Activated naive CD4-positive, alpha-beta T cell treated with anti-CD3 and anti-CD28 coated beads, Interleukin-2, amount 10 ng/mL, durations not matched to agents 7 days and 5 days (primary cell): ENCODE data around the gene INVS.
"Not testable (repeated sequence)": the region's sequence is repeated elsewhere in the genome, so short reads cannot be mapped to it uniquely, and the experiment has no call there.

ENCODE experiments used
- CTCF ChIA-PET: fragments of 350-600 bp; sonication (Branson Sonifier 250); formaldehyde crosslinking; loops from one replicate; lab custom pipeline; 2021; ENCODE audit warnings: antibody characterized with exemption; lab: Charles Lee
- DNase-seq: peaks from one replicate; pipeline ENCODE4 v3.0.0-alpha.2; 2020
- H3K27ac Mint-ChIP-seq: one replicate; pipeline ENCODE4 v1.8.0; 2021; ENCODE audit warnings: mild to moderate bottlenecking, moderate library complexity, mixed read lengths
- H3K27me3 Mint-ChIP-seq: one replicate; pipeline ENCODE4 v1.8.0; 2021; ENCODE audit warnings: mild to moderate bottlenecking, mixed read lengths
- H3K36me3 Mint-ChIP-seq: one replicate; pipeline ENCODE4 v1.8.0; 2021; ENCODE audit warnings: mixed read lengths
- H3K4me1 Mint-ChIP-seq: one replicate; pipeline ENCODE4 v1.8.0; 2021; ENCODE audit warnings: mixed read lengths
- H3K4me3 Mint-ChIP-seq: one replicate; pipeline ENCODE4 v1.8.0; 2021; ENCODE audit warnings: mild to moderate bottlenecking, moderate library complexity, mixed read lengths
- H3K9me3 Mint-ChIP-seq: one replicate; pipeline ENCODE4 v1.8.0; 2021; ENCODE audit warnings: mixed read lengths

The INVS gene

DNA sequence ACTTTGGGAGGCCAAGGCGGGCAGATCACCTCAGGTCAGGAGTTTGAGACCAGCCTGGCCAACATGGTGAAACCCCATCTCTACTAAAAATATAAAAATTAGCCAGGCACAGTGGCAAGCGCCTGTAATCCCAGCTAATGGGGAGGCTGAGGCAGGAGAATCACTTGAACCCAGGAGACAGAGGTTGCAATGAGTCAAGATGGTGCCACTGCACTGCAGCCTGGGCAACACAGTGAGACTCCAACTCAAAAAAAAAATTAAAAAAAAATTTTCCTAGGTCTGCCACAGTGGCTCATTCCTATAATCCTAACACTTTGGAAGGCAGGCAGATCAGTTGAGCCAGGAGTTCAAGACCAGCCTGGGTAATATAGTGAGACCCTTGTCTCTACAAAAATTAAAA is 4.6 kb upstream of the INVS start:
- peaks cover 34% of the 10 kb centered on the region for H3K4me1 Mint-ChIP-seq
- H3K27ac Mint-ChIP-seq, H3K9me3 Mint-ChIP-seq, H3K4me3 Mint-ChIP-seq, H3K27me3 Mint-ChIP-seq, DNase-seq, H3K36me3 Mint-ChIP-seq: not testable (repeated sequence)
- CTCF ChIA-PET: interaction anchor here (1.0 kb wide), 1 partner anchor 121 kb away, joined by 3 read pairs; no protein-coding TSS in a partner anchor

DNA sequence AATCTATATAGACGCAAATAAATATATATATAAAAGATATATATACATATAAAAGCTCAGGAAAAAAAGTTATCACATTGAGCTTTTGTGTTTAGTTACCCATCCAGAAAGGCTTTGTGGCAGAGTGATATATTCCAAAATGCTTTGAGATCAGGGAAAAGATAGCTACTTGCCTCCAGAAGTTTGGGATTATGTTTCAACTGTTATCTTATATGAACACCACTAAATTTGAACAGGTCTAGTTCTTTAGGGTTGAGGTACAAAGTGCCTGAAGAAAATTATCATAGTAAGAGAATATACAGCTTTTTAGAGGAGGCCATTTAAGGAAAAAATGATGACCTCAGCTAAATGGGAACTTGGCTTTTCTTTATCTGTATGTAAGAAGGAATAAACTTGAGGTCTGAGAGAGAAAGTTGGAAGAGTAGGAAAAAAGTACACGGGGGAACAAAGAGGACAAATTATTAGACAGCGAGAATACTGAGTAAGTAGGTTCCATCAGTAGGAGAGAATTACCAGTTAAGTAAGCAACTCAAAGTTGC is 2.6 kb upstream of the INVS start:
- Mint-ChIP-seq H3K27ac (no peak overlapping the region), H3K27me3 (no peaks in the 10 kb centered on the region), H3K4me3 (peak overlapping the region; percentile 7), H3K9me3 (no peaks in the 10 kb centered on the region), H3K36me3 (peaks cover 5% of the 10 kb centered on the region), H3K4me1 (peaks cover 43% of the 10 kb centered on the region)
- no peak for DNase-seq
- CTCF ChIA-PET: interaction anchor here (0.6 kb wide), 1 partner anchor 13 kb away, joined by 3 read pairs; no protein-coding TSS in a partner anchor

DNA sequence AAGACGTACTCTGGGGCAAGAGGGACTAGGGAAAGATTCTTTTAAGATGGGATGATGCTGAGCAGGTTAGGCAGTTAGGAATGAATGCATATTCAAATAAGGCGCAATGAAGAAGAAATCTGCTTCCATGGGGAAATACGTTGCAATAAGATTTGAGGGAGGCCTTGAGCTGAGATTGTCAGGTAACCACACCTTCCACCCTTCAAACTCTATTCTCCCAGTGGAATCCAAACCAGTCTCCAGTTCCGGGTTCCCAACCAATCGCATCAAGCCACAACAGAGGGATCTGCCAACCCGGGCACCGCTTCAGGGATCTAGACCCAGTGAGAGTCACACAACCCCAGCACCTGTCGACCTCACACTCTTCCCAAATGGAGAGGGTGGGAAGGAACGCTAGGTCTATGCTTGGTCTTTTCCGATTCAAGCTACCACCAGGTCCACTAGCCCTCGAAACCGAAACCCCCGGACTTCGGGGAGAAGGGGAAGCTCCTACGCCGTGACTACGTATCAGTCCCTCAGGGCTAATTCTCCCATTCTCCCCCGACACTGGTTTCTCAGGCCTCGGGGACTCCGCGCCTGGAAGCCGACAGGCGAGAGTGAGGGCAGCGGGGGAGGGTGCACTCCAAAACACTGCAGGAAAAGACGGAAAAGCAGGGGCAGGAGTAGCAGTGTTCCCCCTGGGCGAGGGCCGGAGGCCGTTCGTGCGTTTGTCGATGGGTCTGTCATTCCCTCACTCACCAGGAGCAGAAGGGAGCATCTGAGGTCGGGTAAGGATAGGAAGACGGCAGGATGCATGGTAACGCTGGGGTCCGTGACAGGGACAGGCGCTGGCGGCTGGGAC is 777 bp upstream of the INVS start:
- H3K9me3 Mint-ChIP-seq: no peaks in the 10 kb centered on the region
- peak overlapping the region; percentile 93 for H3K4me3 Mint-ChIP-seq
- H3K27ac Mint-ChIP-seq: peak overlapping the region; percentile 94
- peak; percentile 56 for DNase-seq
- CTCF ChIA-PET: no interaction called here
- peaks cover 41% of the 10 kb centered on the region for H3K4me1 Mint-ChIP-seq
- peaks cover 6% of the 10 kb centered on the region for H3K36me3 Mint-ChIP-seq
- H3K27me3 Mint-ChIP-seq: no peaks in the 10 kb centered on the region

DNA sequence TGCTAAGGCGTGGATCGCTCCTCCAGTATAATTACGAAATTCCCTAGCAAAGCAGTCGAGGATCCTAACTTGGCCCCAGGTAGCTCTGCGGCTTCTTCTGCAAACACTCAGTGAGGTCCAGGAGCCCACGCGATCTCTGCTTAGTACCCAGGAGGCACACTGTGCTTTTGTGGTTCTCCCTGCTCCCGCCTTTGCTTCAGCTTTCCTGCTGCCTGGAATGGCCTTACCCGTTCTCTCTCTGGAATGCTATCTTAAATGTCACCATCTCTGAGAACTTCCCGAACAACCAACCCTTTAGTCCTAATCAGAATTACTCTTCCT is 639 bp downstream of the INVS start:
- Mint-ChIP-seq H3K27ac (peak overlapping the region; percentile 94), H3K27me3 (no peaks in the 10 kb centered on the region), H3K9me3 (no peaks in the 10 kb centered on the region), H3K36me3 (peaks cover 9% of the 10 kb centered on the region), H3K4me1 (peaks cover 35% of the 10 kb centered on the region), H3K4me3 (peak overlapping the region; percentile 93)
- CTCF ChIA-PET: no interaction called here
- peak; percentile 29 for DNase-seq

DNA sequence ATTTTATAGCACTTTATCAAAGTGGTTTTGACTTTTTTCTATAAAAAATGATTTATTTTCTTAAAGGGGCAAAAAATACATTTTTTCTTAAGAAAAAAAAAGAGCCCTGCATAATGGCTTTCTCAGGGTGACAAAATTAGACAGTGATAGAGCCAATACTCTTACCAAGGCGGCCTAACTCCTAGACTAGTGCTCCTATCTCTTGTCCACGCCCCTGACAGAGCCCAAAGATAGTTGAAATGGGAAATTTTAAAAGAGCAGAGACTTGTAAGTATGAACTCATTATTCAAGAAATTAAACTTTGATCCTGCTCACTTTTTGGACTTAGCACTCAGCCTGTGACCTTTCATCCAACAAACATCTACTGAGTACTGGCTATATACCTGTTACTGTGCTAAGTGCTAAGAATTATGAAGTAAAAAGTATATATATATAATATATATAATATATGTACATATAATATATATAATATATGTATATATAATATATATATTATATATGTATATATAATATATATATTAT is 1.2 kb downstream of the INVS start:
- CTCF ChIA-PET: no interaction called here
- peaks cover 9% of the 10 kb centered on the region for H3K36me3 Mint-ChIP-seq
- H3K9me3 Mint-ChIP-seq: no peaks in the 10 kb centered on the region
- peaks cover 33% of the 10 kb centered on the region for H3K4me1 Mint-ChIP-seq
- no peaks in the 10 kb centered on the region for H3K27me3 Mint-ChIP-seq
- H3K27ac Mint-ChIP-seq: no peak overlapping the region
- H3K4me3 Mint-ChIP-seq: peak overlapping the region; percentile 93
- no peak for DNase-seq

DNA sequence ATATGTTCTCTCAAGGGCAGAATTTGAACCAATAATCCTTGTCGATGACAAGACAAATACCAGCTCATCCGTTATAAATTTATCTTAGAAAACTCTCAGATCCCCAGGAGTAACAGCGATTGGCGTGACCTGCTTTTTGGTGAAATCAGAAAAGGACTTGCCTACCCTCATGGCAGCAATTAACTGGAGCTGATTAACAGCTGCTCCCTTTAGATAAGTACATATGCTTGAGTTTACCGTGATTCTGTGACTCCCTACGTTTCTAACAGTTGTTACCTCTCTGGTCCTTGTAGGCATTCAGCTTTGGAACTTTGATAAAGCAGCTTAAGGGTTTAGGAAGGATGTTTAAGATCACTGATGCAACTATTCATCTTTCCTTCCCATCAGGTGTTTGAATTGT is 2.6 kb downstream of the INVS start:
- Mint-ChIP-seq H3K27me3 (no peaks in the 10 kb centered on the region), H3K9me3 (no peaks in the 10 kb centered on the region), H3K4me1 (peaks cover 21% of the 10 kb centered on the region), H3K4me3 (no peak overlapping the region), H3K27ac (no peak overlapping the region), H3K36me3 (peaks cover 9% of the 10 kb centered on the region)
- CTCF ChIA-PET: interaction anchor here (0.7 kb wide), 1 partner anchor 114 kb away, joined by 3 read pairs; no protein-coding TSS in a partner anchor
- DNase-seq: no peak

DNA sequence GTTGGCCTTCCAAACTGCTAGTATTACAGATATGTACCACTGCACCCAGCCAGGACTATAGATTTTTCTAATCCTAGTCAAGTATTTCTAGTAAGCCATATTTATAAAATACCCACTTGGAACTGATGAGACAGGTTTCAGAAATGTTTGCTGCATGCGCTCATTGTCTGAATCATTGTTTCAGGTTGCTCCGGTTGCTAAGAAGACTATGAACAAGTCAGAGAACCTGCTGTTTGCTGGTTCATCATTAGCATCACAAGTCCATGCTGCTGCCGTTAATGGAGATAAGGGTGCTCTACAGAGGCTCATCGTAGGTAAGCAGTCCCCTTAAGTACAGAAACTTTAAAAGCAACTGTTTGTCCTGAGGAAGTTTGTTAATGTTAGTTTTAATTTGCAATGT is 5.3 kb downstream of the INVS start:
- DNase-seq: no peak
- Mint-ChIP-seq H3K4me3 (no peak overlapping the region), H3K4me1 (peaks cover 9% of the 10 kb centered on the region), H3K27ac (no peak overlapping the region), H3K27me3 (no peaks in the 10 kb centered on the region), H3K9me3 (no peaks in the 10 kb centered on the region), H3K36me3 (peaks cover 6% of the 10 kb centered on the region)
- CTCF ChIA-PET: no interaction called here

DNA sequence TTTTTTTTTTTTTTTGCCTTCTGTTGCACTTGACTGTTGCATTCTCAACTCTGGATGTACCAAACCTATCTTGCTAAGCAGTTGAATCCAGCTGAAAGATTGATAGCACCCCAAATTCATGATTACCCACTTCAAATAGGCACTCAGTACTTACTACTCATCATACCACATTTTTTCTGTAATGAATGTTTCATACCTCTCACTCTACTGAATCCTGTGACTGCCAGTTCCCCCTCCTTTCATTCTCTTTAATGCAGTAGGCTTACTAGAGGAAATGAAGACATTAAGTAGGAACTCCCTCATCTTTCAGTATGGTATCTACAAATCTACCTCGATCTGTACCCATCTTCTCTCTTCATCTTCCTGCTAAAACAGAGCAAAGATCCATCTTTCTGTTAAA is 6.8 kb downstream of the INVS start:
- H3K27ac Mint-ChIP-seq: no peak overlapping the region
- H3K9me3 Mint-ChIP-seq: no peaks in the 10 kb centered on the region
- H3K4me1 Mint-ChIP-seq: no peaks in the 10 kb centered on the region
- no peaks in the 10 kb centered on the region for H3K27me3 Mint-ChIP-seq
- no peak for DNase-seq
- no peak overlapping the region for H3K4me3 Mint-ChIP-seq
- CTCF ChIA-PET: no interaction called here
- peaks cover 10% of the 10 kb centered on the region for H3K36me3 Mint-ChIP-seq

DNA sequence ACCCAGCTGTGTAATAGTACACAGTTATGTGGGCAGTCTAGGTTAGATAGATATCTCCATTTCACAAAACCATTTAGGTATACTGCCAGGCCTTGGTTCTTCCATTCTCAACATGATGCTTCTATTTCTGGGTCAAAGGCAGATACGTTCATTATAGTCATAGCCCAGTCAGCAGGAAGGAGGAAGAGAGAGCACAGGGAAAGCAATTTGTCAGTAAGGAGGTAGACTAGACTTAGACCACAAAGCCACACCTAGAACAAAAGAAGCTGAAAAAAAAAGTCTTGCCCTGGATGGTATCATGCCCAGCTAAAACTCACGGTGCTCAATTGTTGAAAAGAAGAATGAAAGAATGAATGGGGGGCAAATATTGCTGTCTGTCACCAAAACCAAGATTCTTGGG is 7.6 kb downstream of the INVS start:
- CTCF ChIA-PET: no interaction called here
- Mint-ChIP-seq H3K9me3 (no peaks in the 10 kb centered on the region), H3K36me3 (peaks cover 17% of the 10 kb centered on the region), H3K4me3 (no peak overlapping the region), H3K4me1 (no peaks in the 10 kb centered on the region), H3K27me3 (no peaks in the 10 kb centered on the region), H3K27ac (no peak overlapping the region)
- no peak for DNase-seq

DNA sequence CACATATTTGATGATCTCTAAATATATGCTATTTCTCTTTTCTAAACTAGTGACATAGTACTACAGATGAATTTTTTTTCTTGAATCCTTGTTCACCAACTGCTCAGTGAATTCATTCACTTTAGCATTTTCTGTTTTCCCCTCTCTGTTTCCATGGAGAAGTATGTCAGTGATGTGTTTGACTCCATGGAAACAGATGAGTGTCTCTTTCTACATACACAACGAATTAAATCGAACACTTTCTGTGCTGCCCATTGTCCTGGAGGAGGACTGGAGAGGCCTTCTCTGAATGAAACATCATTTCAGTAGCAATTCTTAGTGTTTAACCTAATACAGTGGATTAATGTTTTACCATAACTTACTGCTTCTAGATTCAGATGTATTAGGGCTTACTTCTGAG is 9.5 kb downstream of the INVS start:
- no peaks in the 10 kb centered on the region for H3K4me1 Mint-ChIP-seq
- H3K9me3 Mint-ChIP-seq: no peaks in the 10 kb centered on the region
- no peak for DNase-seq
- H3K4me3 Mint-ChIP-seq: no peak overlapping the region
- H3K27ac Mint-ChIP-seq: no peak overlapping the region
- peaks cover 15% of the 10 kb centered on the region for H3K36me3 Mint-ChIP-seq
- CTCF ChIA-PET: no interaction called here
- H3K27me3 Mint-ChIP-seq: no peaks in the 10 kb centered on the region

DNA sequence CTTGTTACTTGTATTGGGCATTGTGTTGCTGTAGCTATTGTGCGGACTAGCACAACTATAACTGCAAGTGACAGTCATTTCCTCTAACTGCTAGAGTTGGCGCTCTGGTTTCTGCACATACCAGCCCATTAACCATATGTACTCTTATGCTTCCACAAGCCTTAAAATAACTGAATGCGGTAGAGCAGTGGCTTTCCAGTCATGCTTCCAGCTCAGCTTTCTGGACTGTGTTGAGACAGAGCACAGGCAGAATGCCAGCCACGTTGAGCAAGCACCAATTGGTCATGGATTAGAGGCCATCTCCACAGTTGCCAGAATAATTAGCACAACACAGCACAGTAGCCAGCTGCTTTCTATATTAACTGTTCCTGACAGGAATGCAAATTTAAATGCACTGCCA is 12.2 kb downstream of the INVS start:
- no peaks in the 10 kb centered on the region for H3K4me1 Mint-ChIP-seq

DNA sequence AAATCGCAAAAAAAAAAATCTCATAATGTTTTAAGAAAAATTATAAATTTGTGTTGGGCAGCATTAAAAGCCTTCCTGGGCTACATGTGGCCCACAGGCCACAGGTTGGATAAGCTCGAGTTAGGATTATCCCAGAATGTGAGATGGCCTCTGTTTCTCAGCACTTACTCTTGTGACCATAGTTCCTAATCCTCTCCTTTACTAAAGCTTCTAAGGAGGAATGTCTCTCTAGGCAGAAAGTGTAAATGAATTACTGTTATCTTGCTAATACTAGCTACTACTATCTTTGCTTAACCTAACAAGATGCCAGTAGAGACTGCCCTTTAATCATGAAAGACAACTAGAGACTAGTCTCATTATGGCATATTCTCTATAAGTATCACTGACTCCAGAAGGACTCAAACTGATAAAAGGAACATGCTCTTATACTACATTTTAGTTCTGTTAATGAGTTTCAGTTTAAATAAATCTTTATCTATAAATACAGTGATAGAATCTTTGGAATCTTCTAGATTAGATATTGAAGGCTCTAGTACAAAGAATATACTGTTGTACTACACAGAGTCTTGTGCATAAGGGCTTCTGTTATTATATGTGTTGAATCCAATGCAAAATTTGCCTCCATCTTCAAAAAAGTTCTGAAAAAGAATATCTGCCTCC is 13.8 kb downstream of the INVS start:
- Mint-ChIP-seq H3K4me1 (no peaks in the 10 kb centered on the region), H3K27ac (no peak overlapping the region), H3K4me3 (no peak overlapping the region), H3K36me3 (peaks cover 15% of the 10 kb centered on the region), H3K27me3 (no peaks in the 10 kb centered on the region), H3K9me3 (no peaks in the 10 kb centered on the region)
- CTCF ChIA-PET: no interaction called here
- DNase-seq: no peak

More for the DNA sequence above, 12.2 kb downstream of the INVS start:
- H3K9me3 Mint-ChIP-seq: no peaks in the 10 kb centered on the region
- no peak for DNase-seq
- no peak overlapping the region for H3K27ac Mint-ChIP-seq
- peaks cover 15% of the 10 kb centered on the region for H3K36me3 Mint-ChIP-seq
- no peak overlapping the region for H3K4me3 Mint-ChIP-seq
- CTCF ChIA-PET: interaction anchor here (0.9 kb wide), 1 partner anchor 286 kb away, joined by 3 read pairs; no protein-coding TSS in a partner anchor
- no peaks in the 10 kb centered on the region for H3K27me3 Mint-ChIP-seq

DNA sequence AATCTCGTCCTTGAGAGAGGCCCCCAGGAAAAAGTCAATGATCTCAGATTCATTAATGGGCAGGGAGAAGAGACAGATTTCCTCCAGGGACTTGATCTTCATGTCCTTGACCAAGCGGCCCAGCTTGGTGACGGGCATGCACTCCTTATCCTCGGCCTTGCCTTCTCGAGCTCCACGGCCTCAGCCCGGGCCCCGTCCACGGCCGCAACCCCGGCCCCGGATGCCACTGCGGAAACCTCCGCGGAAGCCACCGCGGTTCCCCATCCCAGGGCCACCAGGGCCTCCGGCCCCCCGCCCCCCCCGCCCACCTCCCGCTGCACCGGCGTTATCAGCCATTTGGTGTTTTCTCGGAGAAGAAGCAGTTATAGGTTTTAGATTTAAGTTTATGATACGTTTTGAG is 18.3 kb downstream of the INVS start:
- Mint-ChIP-seq H3K4me1 (no peaks in the 10 kb centered on the region), H3K27me3 (no peaks in the 10 kb centered on the region), H3K9me3 (no peaks in the 10 kb centered on the region), H3K36me3 (peaks cover 9% of the 10 kb centered on the region), H3K27ac (no peak overlapping the region), H3K4me3 (no peak overlapping the region)
- no peak for DNase-seq
- CTCF ChIA-PET: no interaction called here

DNA sequence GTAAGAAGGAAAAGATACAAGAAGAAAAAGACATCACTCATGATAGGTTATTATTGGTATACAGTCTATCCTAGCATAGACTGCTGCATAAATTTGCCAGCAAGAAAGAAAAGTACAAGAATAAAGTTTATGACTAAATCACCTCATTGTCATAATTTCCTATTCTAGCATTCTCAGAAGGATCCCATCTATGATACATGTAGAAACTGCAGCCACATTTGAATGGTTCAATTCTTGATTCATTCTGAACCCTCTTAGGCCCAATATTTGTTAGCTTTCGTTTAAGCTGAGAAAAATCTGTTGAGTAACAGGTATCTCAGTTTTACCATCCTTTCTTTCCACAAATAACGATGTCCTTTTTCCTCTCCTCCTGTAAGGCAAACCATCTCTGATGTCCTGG is 21.2 kb downstream of the INVS start:
- Mint-ChIP-seq H3K27ac (no peak overlapping the region), H3K9me3 (no peaks in the 10 kb centered on the region), H3K36me3 (peaks cover 9% of the 10 kb centered on the region), H3K4me1 (no peaks in the 10 kb centered on the region), H3K27me3 (no peaks in the 10 kb centered on the region), H3K4me3 (no peak overlapping the region)
- CTCF ChIA-PET: no interaction called here
- no peak for DNase-seq
